T-cell (primary cell): ENCODE results near the gene ZNF555. TPM values are rescaled to one million over a fixed set of nuclear protein-coding genes. Genes with fewer than 3 reads are reported as not detected.

Experiments
- ATAC-seq, 4 experiments: fragments of 200-7000 bp in 3 of 4; fragments of 150-1000 bp in 1 of 4; cut with Tn5 transposase; replicated peaks in 1 of 4; 1 replicate in 3 of 4; 2 replicates in 1 of 4; pipeline ENCODE4 v1.10.0; 2021; ENCODE audit warnings: moderate library complexity in 3 of 4, mild to moderate bottlenecking in 2 of 4, moderate number of reproducible peaks in 1 of 4
- CTCF ChIA-PET, 2 donors: fragments of 300-600 bp; sonication (Branson Sonifier 250); formaldehyde crosslinking; loops; one replicate each; lab custom pipeline; 2022; ENCODE audit warnings: antibody characterized with exemption in 2 of 2; lab: Charles Lee
- POLR2A ChIA-PET, 2 donors: fragments of 300-600 bp; sonication (Branson Sonifier 250); formaldehyde crosslinking; loops; one replicate each; lab custom pipeline; 2022; ENCODE audit warnings: antibody characterized with exemption in 2 of 2; lab: Charles Lee
- DNase-seq, 35 experiments: peaks; one replicate each; pipeline versions ENCODE4 v3.0.0 to v3.0.0-alpha.2; 2013 to 2023
- H3K27ac ChIP-seq: one replicate; pipeline ENCODE4 v1.5.1; 2013; ENCODE audit warnings: low read length
- H3K27me3 ChIP-seq, 2 experiments: replicated peaks in 1 of 2; 1 replicate in 1 of 2; 2 replicates in 1 of 2; pipeline versions ENCODE4 v1.6.1 to v1.7.0; 2013; ENCODE audit warnings: low read length in 1 of 2, mixed read lengths in 1 of 2; ENCODE audit not compliant: control insufficient read depth in 2 of 2, insufficient read depth in 2 of 2; ENCODE audit errors: extremely low read depth in 1 of 2
- H3K36me3 ChIP-seq, 2 donors: 1 replicate in 1 of 2; 2 replicates in 1 of 2; pipeline versions ENCODE4 v1.6.1 to v1.7.0; 2013; ENCODE audit warnings: low read length in 1 of 2; ENCODE audit not compliant: control insufficient read depth in 2 of 2, insufficient read depth in 1 of 2; ENCODE audit errors: extremely low read depth in 1 of 2
- H3K4me1 ChIP-seq, 2 experiments: 1 replicate in 1 of 2; 2 replicates in 1 of 2; pipeline versions ENCODE4 v1.6.1 to v1.7.0; 2013; ENCODE audit warnings: low read length in 2 of 2, mixed read lengths in 1 of 2; ENCODE audit not compliant: insufficient read depth in 2 of 2, control insufficient read depth in 1 of 2; ENCODE audit errors: extremely low read depth in 1 of 2
- H3K4me3 ChIP-seq, 2 donors: 1 replicate in 1 of 2; 2 replicates in 1 of 2; pipeline versions ENCODE4 v1.5.1 to v1.7.0; 2013; ENCODE audit warnings: mild to moderate bottlenecking in 2 of 2, low read length in 1 of 2, moderate library complexity in 1 of 2; ENCODE audit not compliant: control insufficient read depth in 1 of 2; ENCODE audit errors: extremely low read depth in 1 of 2
- H3K9me3 ChIP-seq: 2 replicates; pipeline ENCODE4 v1.7.0; 2013
- H3K27ac Mint-ChIP-seq, 2 donors: one replicate each; pipeline ENCODE4 v1.8.0; 2020 to 2021; ENCODE audit warnings: mild to moderate bottlenecking in 2 of 2, mixed read lengths in 2 of 2
- H3K27me3 Mint-ChIP-seq, 2 donors: one replicate each; pipeline ENCODE4 v1.8.0; 2021 to 2022; ENCODE audit warnings: mixed read lengths in 2 of 2
- H3K36me3 Mint-ChIP-seq: one replicate; pipeline ENCODE4 v1.8.0; 2021; ENCODE audit warnings: mixed read lengths
- H3K4me1 Mint-ChIP-seq, 3 donors: one replicate each; pipeline ENCODE4 v1.8.0; 2020 to 2022; ENCODE audit warnings: mixed read lengths in 3 of 3, mild to moderate bottlenecking in 1 of 3
- H3K4me3 Mint-ChIP-seq, 3 donors: one replicate each; pipeline ENCODE4 v1.8.0; 2020 to 2022; ENCODE audit warnings: mild to moderate bottlenecking in 3 of 3, mixed read lengths in 3 of 3, moderate library complexity in 3 of 3
- H3K9me3 Mint-ChIP-seq, 3 donors: one replicate each; pipeline ENCODE4 v1.8.0; 2020 to 2022; ENCODE audit warnings: mixed read lengths in 3 of 3
- WGBS: methylation state at CpG from one replicate; pipeline ENCODE4 v1.1.5; 2013; ENCODE audit warnings: missing lambda C conversion rate; ENCODE audit not compliant: insufficient coverage; 5-methylcytosine and 5-hydroxymethylcytosine counted together
- total RNA-seq, 35 experiments: library from RNA in 6 of 35; stranded (reverse) in 6 of 35; fragments of 120-200 nt in 1 of 35; gene quantifications; one replicate each; pipeline versions ENCODE4 v1.2.1 to v1.2.4 and lab custom pipeline; 2013 to 2026

ZNF555 gene
- total RNA-seq, 5 donors from 2014 or later (not counting 1 experiment from before 2014, with no cell fraction given) = 3.7 to 10.9 (median 6.7) TPM

DNA sequence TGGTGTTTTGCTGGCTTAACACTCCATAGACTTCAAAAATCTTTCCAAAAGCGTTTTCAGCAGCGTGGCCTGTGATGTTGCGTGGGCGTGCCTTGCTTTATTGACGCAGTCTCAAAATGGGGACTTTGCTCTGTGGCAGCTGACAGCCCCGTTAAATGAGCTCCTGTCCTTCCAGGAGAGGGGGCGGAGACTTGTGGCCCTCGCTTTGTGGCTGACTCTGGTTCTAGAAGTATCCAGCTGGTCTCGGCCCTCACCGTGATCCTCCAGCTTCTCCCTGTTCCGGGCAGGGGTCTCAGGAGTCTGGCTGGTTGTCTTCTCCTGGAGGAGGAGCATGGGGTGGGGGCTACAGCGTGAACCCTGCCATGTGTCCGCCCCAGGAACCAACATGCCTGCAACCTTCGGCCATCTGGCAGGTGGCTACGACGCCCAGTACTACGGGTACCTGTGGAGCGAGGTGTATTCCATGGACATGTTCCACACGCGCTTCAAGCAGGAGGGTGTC is 30.0 kb upstream of the ZNF555 start:
- DNase-seq (no peak), ATAC-seq (no peak)
- WGBS = 96% methylated on average over 20 of the region's 20 CpGs
- CTCF ChIA-PET = no interaction called here
- Histone ChIP-seq H3K27me3 (no peaks in the 10 kb centered on the region), H3K36me3 (peaks cover 26 to 33% of the 10 kb centered on the region in 2 donors), H3K4me1 (no peaks in the 10 kb centered on the region), H3K9me3 (no peaks in the 10 kb centered on the region), H3K27ac (no peak overlapping the region), H3K4me3 (no peak overlapping the region)
- H3K4me1 Mint-ChIP-seq = peaks cover 0 to 4% (median 0%) of the 10 kb centered on the region in 3 donors
- no peaks in the 10 kb centered on the region for H3K27me3 Mint-ChIP-seq
- peaks cover 8% of the 10 kb centered on the region for H3K36me3 Mint-ChIP-seq
- H3K27ac Mint-ChIP-seq = no peak overlapping the region
- no peaks in the 10 kb centered on the region for H3K9me3 Mint-ChIP-seq
- H3K4me3 Mint-ChIP-seq = no peak overlapping the region
- POLR2A ChIA-PET = no interaction called here

DNA sequence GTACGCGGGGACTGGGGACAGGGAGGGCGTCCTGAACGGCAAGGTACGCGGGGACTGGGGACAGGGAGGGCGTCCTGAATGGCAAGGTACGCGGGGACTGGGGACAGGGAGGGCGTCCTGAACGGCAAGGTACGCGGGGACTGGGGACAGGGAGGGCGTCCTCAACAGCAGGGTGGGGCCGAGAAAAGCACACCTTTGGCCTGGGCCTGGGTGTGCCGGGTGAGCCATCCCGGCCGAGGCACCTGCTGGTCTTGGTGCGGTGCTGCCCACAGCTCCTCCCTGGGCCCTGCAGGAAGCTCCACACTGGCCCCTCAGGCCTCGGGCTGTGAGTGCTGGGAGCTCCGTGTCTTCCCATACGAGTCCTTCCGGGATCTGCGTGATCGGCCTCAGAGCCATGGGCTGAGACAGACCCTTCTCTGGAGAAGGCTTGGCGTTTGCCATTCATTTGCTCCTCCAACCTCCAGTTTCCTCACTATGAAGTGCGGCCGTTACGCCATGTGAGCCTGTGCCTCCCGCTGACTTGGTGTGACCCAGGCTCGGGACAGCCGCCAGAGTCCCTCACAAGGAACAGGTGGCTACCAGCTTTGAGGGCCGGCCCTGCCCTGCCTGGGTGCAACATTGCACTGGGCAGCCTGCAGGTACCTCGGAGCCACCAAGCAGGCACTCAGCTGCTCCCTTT is 29.4 kb upstream of the ZNF555 start:
- Mint-ChIP-seq H3K4me1 (peaks cover 0 to 4% (median 0%) of the 10 kb centered on the region in 3 donors), H3K27ac (no peak overlapping the region), H3K9me3 (no peaks in the 10 kb centered on the region), H3K36me3 (peaks cover 8% of the 10 kb centered on the region), H3K4me3 (no peak overlapping the region), H3K27me3 (no peaks in the 10 kb centered on the region)
- ChIA-PET POLR2A (no interaction called here), CTCF (no interaction called here)
- H3K4me1 ChIP-seq = no peaks in the 10 kb centered on the region
- no peaks in the 10 kb centered on the region for H3K9me3 ChIP-seq
- DNase-seq (no peak), ATAC-seq (no peak)
- no peaks in the 10 kb centered on the region for H3K27me3 ChIP-seq
- H3K36me3 ChIP-seq = peaks cover 21 to 27% of the 10 kb centered on the region in 2 donors
- no peak overlapping the region for H3K27ac ChIP-seq
- H3K4me3 ChIP-seq = no peak overlapping the region
- WGBS = 92% methylated on average over 29 of the region's 34 CpGs

DNA sequence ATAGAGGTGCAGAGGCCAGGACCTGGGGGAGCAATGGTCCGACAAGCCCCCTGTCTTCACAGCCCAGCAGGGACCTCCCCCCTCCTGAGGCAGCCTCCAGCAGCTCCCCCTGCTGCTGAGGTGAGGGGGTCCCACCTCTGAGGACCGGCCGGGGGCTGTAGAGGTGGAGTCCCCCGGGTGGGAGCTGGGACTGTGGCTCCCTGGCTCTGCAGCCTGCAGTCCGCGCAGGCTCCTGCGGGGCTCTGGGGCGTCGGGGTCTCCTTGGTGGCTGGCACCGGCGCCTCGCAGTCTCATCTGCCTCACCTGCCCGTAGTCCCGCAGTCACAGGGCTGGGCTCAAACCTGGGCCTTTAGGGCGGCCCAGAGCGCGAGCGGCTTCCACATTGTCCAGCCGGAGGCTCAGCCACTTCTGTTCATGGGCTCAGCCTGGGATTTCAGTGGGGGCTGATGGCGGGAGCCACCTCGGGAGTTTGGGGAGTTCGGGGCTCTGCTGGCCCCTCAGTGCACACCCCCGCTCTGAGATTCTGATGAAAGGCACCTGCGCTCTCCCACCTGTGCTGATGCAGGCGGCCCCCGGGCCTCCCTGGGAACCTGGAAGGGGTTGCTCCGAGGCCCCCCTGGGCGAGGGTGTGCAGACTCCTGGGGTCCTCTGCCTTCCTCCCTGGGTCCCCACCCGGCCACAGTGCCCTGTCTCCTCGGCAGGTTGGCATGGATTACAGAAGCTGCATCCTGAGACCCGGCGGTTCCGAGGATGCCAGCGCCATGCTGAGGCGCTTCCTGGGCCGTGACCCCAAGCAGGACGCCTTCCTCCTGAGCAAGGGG is 28.7 kb upstream of the ZNF555 start:
- 96% methylated on average over 35 of the region's 37 CpGs for WGBS
- no peak for DNase-seq

DNA sequence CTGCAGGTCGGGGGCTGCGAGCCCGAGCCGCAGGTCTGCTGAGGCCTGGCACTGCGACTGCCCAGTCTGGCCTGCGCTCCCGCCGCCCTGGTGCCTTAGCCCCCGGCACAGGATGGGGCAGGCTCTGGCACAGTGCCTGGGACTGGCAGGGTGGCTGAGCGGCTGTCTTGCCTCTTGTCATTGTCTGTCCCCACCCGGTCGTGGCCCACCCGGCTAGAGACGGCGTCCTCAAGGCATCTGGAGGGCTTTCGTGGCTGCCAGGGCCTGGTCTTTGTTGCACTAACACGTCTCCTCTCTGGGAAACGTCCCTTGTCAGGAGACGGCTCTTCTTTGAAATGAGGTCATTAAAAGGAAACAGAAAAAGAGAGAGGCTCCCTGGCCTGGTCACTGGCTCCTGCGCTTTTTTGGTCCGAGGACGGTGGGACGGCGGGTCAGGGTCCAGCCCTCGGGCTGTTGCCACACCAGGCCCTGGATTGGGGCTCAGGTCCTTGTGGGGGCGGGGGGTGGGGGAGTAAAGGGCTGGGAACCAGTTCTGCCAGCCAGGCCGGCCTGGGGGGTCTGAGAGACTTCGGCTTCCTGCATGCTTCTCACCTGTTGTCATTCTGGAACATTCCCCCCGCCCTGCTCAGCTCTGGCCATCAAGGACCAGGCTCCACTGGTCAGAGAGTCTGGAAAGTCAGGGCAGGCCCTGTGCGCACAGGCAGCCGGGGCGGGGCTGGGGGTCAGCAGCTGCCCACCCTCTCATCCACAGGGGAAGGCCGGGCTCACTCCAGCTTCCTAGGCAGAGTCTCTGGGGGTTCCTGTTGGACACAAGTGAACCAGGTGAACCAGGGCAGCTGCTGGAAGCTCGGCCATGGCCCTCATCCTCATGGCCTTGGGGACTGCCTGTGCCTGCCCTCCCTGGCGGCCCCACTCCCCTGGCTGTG is 27.8 kb upstream of the ZNF555 start:
- DNase-seq = no peak
- POLR2A ChIA-PET = interaction anchor here in 1 of 2 donors (0.5 kb wide), 1 partner anchor 1727 kb away, joined by 3 read pairs; the partner anchor contains the start of gene LRG1
- CTCF ChIA-PET = no interaction called here
- H3K4me1 Mint-ChIP-seq = peaks cover 0 to 4% (median 3%) of the 10 kb centered on the region in 3 donors
- H3K36me3 Mint-ChIP-seq = peaks cover 8% of the 10 kb centered on the region
- H3K4me3 ChIP-seq = no peak overlapping the region
- H3K9me3 Mint-ChIP-seq = no peaks in the 10 kb centered on the region
- peaks cover 12 to 15% of the 10 kb centered on the region in 2 donors for H3K36me3 ChIP-seq
- no peaks in the 10 kb centered on the region for H3K27me3 ChIP-seq
- no peak for ATAC-seq
- no peaks in the 10 kb centered on the region for H3K4me1 ChIP-seq
- 96% methylated on average over 31 of the region's 35 CpGs for WGBS
- no peaks in the 10 kb centered on the region for H3K27me3 Mint-ChIP-seq
- H3K27ac ChIP-seq = no peak overlapping the region
- H3K9me3 ChIP-seq = no peaks in the 10 kb centered on the region
- no peak overlapping the region for H3K27ac Mint-ChIP-seq
- H3K4me3 Mint-ChIP-seq = no peak overlapping the region

More for the DNA sequence above, 28.7 kb upstream of the ZNF555 start:
- peaks cover 8% of the 10 kb centered on the region for H3K36me3 Mint-ChIP-seq
- H3K9me3 Mint-ChIP-seq = no peaks in the 10 kb centered on the region
- H3K36me3 ChIP-seq = peaks cover 19 to 22% of the 10 kb centered on the region in 2 donors
- H3K27me3 Mint-ChIP-seq = no peaks in the 10 kb centered on the region
- ChIA-PET POLR2A (no interaction called here), CTCF (no interaction called here)
- H3K27ac ChIP-seq = no peak overlapping the region
- no peaks in the 10 kb centered on the region for H3K9me3 ChIP-seq
- peaks cover 0 to 4% (median 3%) of the 10 kb centered on the region in 3 donors for H3K4me1 Mint-ChIP-seq
- no peak overlapping the region for H3K4me3 ChIP-seq
- no peaks in the 10 kb centered on the region for H3K27me3 ChIP-seq
- H3K27ac Mint-ChIP-seq = no peak overlapping the region
- H3K4me1 ChIP-seq = no peaks in the 10 kb centered on the region
- ATAC-seq = no peak
- no peak overlapping the region for H3K4me3 Mint-ChIP-seq

DNA sequence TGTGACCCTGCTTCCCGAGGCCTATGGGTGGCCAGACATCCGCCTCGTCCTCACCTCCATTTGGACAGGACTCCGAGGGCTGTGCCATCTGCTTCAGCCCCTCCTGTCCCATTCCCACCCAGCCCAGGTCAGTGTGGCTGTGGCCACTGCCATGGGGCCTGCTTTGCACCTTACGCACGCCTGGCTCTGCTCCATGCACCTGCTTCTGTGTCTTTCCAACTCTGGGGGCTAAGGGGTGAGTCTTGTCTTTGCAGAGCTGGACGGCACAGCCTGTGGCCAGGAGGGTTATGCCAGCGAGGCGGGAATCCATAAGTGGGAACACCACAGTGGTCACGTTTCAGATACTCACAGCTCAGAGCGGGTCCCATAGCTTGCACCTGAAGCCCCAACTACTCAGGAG is 26.8 kb upstream of the ZNF555 start:
- Mint-ChIP-seq H3K27me3 (no peaks in the 10 kb centered on the region), H3K36me3 (no peaks in the 10 kb centered on the region), H3K9me3 (no peaks in the 10 kb centered on the region), H3K27ac (no peak overlapping the region), H3K4me1 (peaks cover 0 to 3% (median 1%) of the 10 kb centered on the region in 3 donors), H3K4me3 (no peak overlapping the region)
- H3K4me3 ChIP-seq = no peak overlapping the region
- no peaks in the 10 kb centered on the region for H3K9me3 ChIP-seq
- H3K4me1 ChIP-seq = peaks cover 0 to 4% of the 10 kb centered on the region in 2 experiments
- CTCF ChIA-PET = no interaction called here
- WGBS = 93% methylated on average over 11 of the region's 11 CpGs
- DNase-seq = no peak
- POLR2A ChIA-PET = no interaction called here
- H3K27ac ChIP-seq = no peak overlapping the region
- no peaks in the 10 kb centered on the region for H3K27me3 ChIP-seq
- no peak for ATAC-seq
- peaks cover 4 to 15% of the 10 kb centered on the region in 2 donors for H3K36me3 ChIP-seq

DNA sequence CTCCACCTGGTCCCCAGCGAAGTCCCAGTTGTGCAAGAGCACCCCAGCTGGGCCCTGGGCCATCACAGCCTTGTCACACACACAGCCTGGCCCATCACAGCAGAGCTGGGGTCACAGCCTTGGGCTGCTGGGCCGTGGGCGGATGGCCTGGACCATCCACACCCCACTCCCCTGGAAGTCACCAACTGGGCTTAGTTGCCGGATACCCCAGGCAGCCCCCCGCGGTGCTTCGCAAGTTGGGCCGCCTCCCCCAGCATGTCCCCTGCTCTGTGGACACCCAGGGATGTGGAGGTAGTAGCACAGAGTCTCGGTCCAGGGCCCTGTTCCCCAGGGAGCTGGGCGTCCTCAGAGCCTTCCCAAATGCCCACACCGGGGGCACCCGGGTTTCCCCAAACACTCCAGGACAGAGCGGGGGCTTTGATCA is 26.1 kb upstream of the ZNF555 start:
- Mint-ChIP-seq H3K27ac (no peak overlapping the region), H3K9me3 (no peaks in the 10 kb centered on the region), H3K4me3 (no peak overlapping the region), H3K4me1 (peaks cover 0 to 5% (median 2%) of the 10 kb centered on the region in 3 donors), H3K27me3 (no peaks in the 10 kb centered on the region), H3K36me3 (no peaks in the 10 kb centered on the region)
- Histone ChIP-seq H3K4me1 (peaks cover under 1 to 8% of the 10 kb centered on the region in 2 experiments), H3K4me3 (no peak overlapping the region), H3K27ac (no peak overlapping the region), H3K9me3 (no peaks in the 10 kb centered on the region), H3K27me3 (no peaks in the 10 kb centered on the region), H3K36me3 (peaks cover 4 to 15% of the 10 kb centered on the region in 2 donors)
- no peak for ATAC-seq
- ChIA-PET CTCF (no interaction called here), POLR2A (no interaction called here)
- no peak for DNase-seq
- WGBS = 97% methylated on average over 7 of the region's 13 CpGs
